ENCODE data around the gene FCHO2.
"Not testable (repeated sequence)": the region's sequence is repeated elsewhere in the genome, so short reads cannot be mapped to it uniquely, and the experiment has no call there.

Gene FCHO2

DNA sequence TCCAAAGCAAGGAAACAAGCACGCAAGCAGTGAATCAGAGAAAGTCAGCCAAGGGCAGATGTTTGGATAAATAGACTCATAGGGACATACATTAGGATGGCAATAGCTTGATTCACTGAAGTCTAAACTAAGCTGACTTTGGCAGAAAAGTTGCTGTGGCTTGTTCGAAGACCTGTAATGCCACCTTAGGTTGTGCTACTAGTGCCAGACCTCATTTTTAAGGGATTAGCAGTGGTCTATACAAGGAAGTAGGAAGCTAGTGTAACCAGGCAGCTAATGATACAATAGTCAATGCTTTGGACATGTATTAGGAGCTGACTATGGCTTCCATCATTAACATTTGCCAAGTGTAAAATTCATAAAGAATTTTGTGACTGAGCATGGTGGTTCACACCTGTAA is 63.1 kb downstream of the FCHO2 start:
- Histone ChIP-seq H3K9ac (ENCODE audit: insufficient read length, low read depth) (no peak overlapping the region), H3K4me1 (ENCODE audit: insufficient read depth, insufficient read length) (no peaks in the 10 kb centered on the region), H3K36me3 (ENCODE audit: insufficient read depth, insufficient read length, low read length) (no peaks in the 10 kb centered on the region), H3K4me3 (ENCODE audit: insufficient read length, low read depth) (no peak overlapping the region), H3K27me3 (ENCODE audit: insufficient read depth, insufficient read length) (no peaks in the 10 kb centered on the region), H3K9me3 (ENCODE audit: insufficient read depth, low read length) (no peaks in the 10 kb centered on the region)
- TF ChIP-seq ZNF274 (IDR thresholded peaks at IDR 0.05; ENCODE audit: low read depth, low read length) (no peak), YY1 (IDR thresholded peaks at IDR 0.05; ENCODE audit: insufficient read depth, insufficient read length) (no peak), SUZ12 (IDR thresholded peaks at IDR 0.05; ENCODE audit: extremely low read depth, insufficient read depth, insufficient read length) (no peak)
- DNase-seq (ENCODE audit: low read depth, low spot score) = no peak

DNA sequence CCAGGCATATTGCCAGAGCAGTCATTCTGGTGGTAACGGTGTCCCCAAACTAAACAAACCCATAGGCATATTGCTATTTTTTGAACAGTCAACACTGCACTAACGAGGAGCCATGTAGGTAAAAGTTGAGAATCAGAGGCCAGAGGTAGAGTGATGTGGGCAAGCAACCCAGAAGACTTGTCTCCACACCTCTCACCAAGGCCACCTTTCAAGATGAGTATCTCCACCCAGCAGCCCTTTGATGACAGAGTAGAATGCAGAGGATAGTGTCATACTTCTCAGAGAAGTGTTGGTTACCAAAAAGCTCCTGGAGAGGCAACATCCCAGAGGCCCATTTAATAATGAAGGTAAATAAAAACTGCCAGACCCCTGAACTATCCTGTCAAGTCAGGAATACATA is 63.9 kb downstream of the FCHO2 start:
- no peak for DNase-seq (ENCODE audit: low read depth, low spot score)
- H3K4me3 ChIP-seq (ENCODE audit: insufficient read length, low read depth) = no peak overlapping the region
- H3K9ac ChIP-seq (ENCODE audit: insufficient read length, low read depth) = no peak overlapping the region
- H3K9me3 ChIP-seq (ENCODE audit: insufficient read depth, low read length) = no peaks in the 10 kb centered on the region
- TF ChIP-seq SUZ12 (IDR thresholded peaks at IDR 0.05; ENCODE audit: extremely low read depth, insufficient read depth, insufficient read length) (no peak), ZNF274 (IDR thresholded peaks at IDR 0.05; ENCODE audit: low read depth, low read length) (no peak), YY1 (IDR thresholded peaks at IDR 0.05; ENCODE audit: insufficient read depth, insufficient read length) (no peak)
- no peaks in the 10 kb centered on the region for H3K36me3 ChIP-seq (ENCODE audit: insufficient read depth, insufficient read length, low read length)
- H3K27me3 ChIP-seq (ENCODE audit: insufficient read depth, insufficient read length) = no peaks in the 10 kb centered on the region
- no peaks in the 10 kb centered on the region for H3K4me1 ChIP-seq (ENCODE audit: insufficient read depth, insufficient read length)

DNA sequence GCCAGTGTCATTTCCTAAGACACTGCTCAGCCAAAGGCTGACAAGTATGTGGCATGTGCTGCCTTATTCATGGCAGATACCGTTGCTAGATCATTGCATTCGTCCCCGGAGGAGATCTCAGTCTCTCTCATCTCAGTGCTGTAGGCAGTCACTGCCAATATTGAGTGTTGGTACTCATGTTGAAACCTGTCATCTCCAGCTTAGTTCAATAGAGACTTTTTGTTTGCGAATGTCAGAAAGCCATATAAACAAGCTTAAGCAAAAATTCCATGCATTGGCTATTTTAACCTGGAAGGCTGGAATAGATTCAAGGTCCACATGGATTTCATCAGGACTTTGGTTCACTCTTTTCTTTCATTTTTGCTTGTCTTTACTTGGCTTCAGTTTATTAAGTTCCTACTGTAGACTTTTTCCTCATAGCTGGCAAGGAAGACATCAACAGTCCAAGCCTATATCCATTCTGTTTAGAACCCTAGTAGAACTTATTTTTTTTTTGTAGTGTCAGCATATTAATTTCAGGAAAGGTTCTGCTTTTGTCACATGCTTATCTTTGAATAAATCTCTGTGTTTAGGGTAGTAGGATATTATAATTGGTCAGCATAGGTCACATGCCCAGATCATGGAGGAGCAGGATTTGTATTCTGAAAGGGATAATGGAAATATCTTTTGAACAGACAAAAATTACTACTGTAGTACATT is 66.8 kb downstream of the FCHO2 start:
- no peaks in the 10 kb centered on the region for H3K4me1 ChIP-seq (ENCODE audit: insufficient read depth, insufficient read length)
- H3K36me3 ChIP-seq (ENCODE audit: insufficient read depth, insufficient read length, low read length) = no peaks in the 10 kb centered on the region
- no peak overlapping the region for H3K4me3 ChIP-seq (ENCODE audit: insufficient read length, low read depth)
- no peak for DNase-seq (ENCODE audit: low read depth, low spot score)
- H3K9ac ChIP-seq (ENCODE audit: insufficient read length, low read depth) = no peak overlapping the region
- TF ChIP-seq ZNF274 (IDR thresholded peaks at IDR 0.05; ENCODE audit: low read depth, low read length) (no peak), SUZ12 (IDR thresholded peaks at IDR 0.05; ENCODE audit: extremely low read depth, insufficient read depth, insufficient read length) (no peak), YY1 (IDR thresholded peaks at IDR 0.05; ENCODE audit: insufficient read depth, insufficient read length) (no peak)
- no peaks in the 10 kb centered on the region for H3K27me3 ChIP-seq (ENCODE audit: insufficient read depth, insufficient read length)
- no peaks in the 10 kb centered on the region for H3K9me3 ChIP-seq (ENCODE audit: insufficient read depth, low read length)

DNA sequence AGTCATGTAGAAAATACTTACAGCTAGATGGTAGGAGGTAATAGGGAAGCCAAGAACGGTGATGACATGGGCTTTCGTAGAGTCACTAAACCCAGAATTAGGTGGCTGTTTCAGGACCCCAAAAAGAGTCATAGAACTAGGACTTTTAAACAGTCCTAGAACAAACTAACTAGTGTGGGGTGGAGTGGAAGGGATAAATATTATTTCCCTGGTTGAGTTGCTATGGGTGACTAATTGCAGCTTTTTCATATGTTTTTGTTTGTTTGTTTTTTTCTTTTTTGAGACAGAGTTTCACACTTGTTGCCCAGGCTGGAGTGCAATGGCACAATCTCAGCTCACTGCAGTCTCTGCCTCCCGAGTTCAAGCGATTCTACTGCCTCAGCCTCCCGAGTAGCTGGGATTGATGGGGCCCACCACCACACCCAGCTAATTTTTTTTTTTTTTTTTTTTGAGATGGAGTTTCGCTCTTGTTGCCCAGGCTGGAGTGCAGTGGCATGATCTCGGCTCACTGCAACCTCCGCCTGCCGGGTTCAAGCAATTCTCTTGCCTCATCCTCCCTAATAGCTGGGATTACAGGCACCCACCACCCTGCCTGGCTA is 69.2 kb downstream of the FCHO2 start:
- not testable (repeated sequence) for H3K36me3 ChIP-seq (ENCODE audit: insufficient read depth, insufficient read length, low read length); DNase-seq (ENCODE audit: low read depth, low spot score); H3K9ac ChIP-seq (ENCODE audit: insufficient read length, low read depth); H3K9me3 ChIP-seq (ENCODE audit: insufficient read depth, low read length); H3K27me3 ChIP-seq (ENCODE audit: insufficient read depth, insufficient read length); H3K4me3 ChIP-seq (ENCODE audit: insufficient read length, low read depth); H3K4me1 ChIP-seq (ENCODE audit: insufficient read depth, insufficient read length)

DNA sequence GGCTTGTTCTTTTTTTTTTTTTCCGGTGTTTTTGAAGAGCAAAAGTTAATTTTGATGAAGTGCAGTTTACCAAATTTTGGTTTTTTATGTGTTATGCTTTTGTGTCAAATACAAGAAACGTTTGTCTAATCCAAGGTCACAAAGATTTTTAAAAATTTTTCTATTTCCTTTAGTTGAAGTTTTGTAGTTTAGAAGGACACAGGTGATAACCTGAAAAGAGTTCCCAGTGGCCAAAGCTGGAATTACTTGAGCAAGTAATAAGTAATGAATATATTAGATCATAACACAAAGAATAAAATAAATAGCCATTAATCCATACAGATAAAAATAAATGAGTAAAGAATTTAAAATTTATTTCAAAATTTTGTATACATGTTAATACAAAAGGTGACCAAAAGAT is 71.5 kb downstream of the FCHO2 start:
- Histone ChIP-seq H3K9ac (ENCODE audit: insufficient read length, low read depth) (no peak overlapping the region), H3K4me3 (ENCODE audit: insufficient read length, low read depth) (no peak overlapping the region), H3K4me1 (ENCODE audit: insufficient read depth, insufficient read length) (no peaks in the 10 kb centered on the region), H3K36me3 (ENCODE audit: insufficient read depth, insufficient read length, low read length) (no peaks in the 10 kb centered on the region), H3K27me3 (ENCODE audit: insufficient read depth, insufficient read length) (no peaks in the 10 kb centered on the region), H3K9me3 (ENCODE audit: insufficient read depth, low read length) (no peaks in the 10 kb centered on the region)
- no peak for DNase-seq (ENCODE audit: low read depth, low spot score)
- TF ChIP-seq YY1 (IDR thresholded peaks at IDR 0.05; ENCODE audit: insufficient read depth, insufficient read length) (no peak), SUZ12 (IDR thresholded peaks at IDR 0.05; ENCODE audit: extremely low read depth, insufficient read depth, insufficient read length) (no peak), ZNF274 (IDR thresholded peaks at IDR 0.05; ENCODE audit: low read depth, low read length) (no peak)

GRCh38 chr5:73027816-73028215 is 72.0 kb downstream of the FCHO2 start:
- TF ChIP-seq SUZ12 (IDR thresholded peaks at IDR 0.05; ENCODE audit: extremely low read depth, insufficient read depth, insufficient read length) (no peak), ZNF274 (IDR thresholded peaks at IDR 0.05; ENCODE audit: low read depth, low read length) (no peak)
- no peak overlapping the region for H3K9ac ChIP-seq (ENCODE audit: insufficient read length, low read depth)
- H3K36me3 ChIP-seq (ENCODE audit: insufficient read depth, insufficient read length, low read length) = no peaks in the 10 kb centered on the region
- no peaks in the 10 kb centered on the region for H3K4me1 ChIP-seq (ENCODE audit: insufficient read depth, insufficient read length)
- no peaks in the 10 kb centered on the region for H3K9me3 ChIP-seq (ENCODE audit: insufficient read depth, low read length)
- H3K27me3 ChIP-seq (ENCODE audit: insufficient read depth, insufficient read length) = no peaks in the 10 kb centered on the region
- H3K4me3 ChIP-seq (ENCODE audit: insufficient read length, low read depth) = no peak overlapping the region
- no peak for DNase-seq (ENCODE audit: low read depth, low spot score)

GRCh38 chr5:73028991-73029595 is 73.3 kb downstream of the FCHO2 start:
- TF ChIP-seq SUZ12 (IDR thresholded peaks at IDR 0.05; ENCODE audit: extremely low read depth, insufficient read depth, insufficient read length) = no peak
- no peak for TF ChIP-seq YY1 (IDR thresholded peaks at IDR 0.05; ENCODE audit: insufficient read depth, insufficient read length)
- TF ChIP-seq ZNF274 (IDR thresholded peaks at IDR 0.05; ENCODE audit: low read depth, low read length) = no peak
- DNase-seq (ENCODE audit: low read depth, low spot score) = no peak
- Histone ChIP-seq H3K4me1 (ENCODE audit: insufficient read depth, insufficient read length) (no peaks in the 10 kb centered on the region), H3K9me3 (ENCODE audit: insufficient read depth, low read length) (no peaks in the 10 kb centered on the region), H3K9ac (ENCODE audit: insufficient read length, low read depth) (no peak overlapping the region), H3K27me3 (ENCODE audit: insufficient read depth, insufficient read length) (no peaks in the 10 kb centered on the region), H3K36me3 (ENCODE audit: insufficient read depth, insufficient read length, low read length) (no peaks in the 10 kb centered on the region), H3K4me3 (ENCODE audit: insufficient read length, low read depth) (no peak overlapping the region)

Measured in NT2/D1 (cell line).